Measurements from ENCODE around the gene MAP3K14. TPM values are rescaled to one million over a fixed set of nuclear protein-coding genes. Genes with fewer than 3 reads are reported as not detected.

Gene MAP3K14
- total RNA-seq, 1 experiment from 2014 or later, result 3.0 TPM

- Histone ChIP-seq H3K27me3 (replicated peaks; ENCODE audit: insufficient read depth, low read depth, low read length, poor library complexity) (no peaks in the 10 kb centered on the region), H3K4me1 (ENCODE audit: insufficient read depth, low read length, poor library complexity, severe bottlenecking) (peaks cover 11% of the 10 kb centered on the region), H3K27ac (ENCODE audit: low read depth, low read length, poor library complexity, severe bottlenecking) (no peak overlapping the region), H3K4me3 (ENCODE audit: low read depth, low read length, poor library complexity, severe bottlenecking) (no peak overlapping the region), H3K9me3 (ENCODE audit: low read depth, low read length, poor library complexity, severe bottlenecking) (no peaks in the 10 kb centered on the region), H3K36me3 (ENCODE audit: insufficient read depth, low read length, poor library complexity, severe bottlenecking) (no peaks in the 10 kb centered on the region)
- intact Hi-C loops (cut with micrococcal nuclease; ENCODE audit: unreplicated experiment), result no loop called here
- no TSS peak for BruUV-seq (replicated peaks)
- peak; percentile 78 for DNase-seq (ENCODE audit: low spot score)
- POLR2A ChIA-PET (ENCODE audit: low non-redundant PET), result no interaction called here
- TF ChIP-seq EZH2 (IDR thresholded peaks at IDR 0.05; ENCODE audit: borderline replicate concordance, low read depth, low read length, poor library complexity, severe bottlenecking) (no peak), CTCF (conservative IDR thresholded peaks at IDR 0.05; ENCODE audit: low read depth, low read length) (no peak)
- CTCF ChIA-PET, result interaction anchor here (0.6 kb wide), 1 partner anchor 173 kb away, joined by 7 read pairs; the partner anchor contains the start of gene HEXIM1
Measured at GRCh38 chr17:45320931-45321461, 4.2 kb upstream of the MAP3K14 start.

GRCh38 chr17:45320349-45320930 lies 3.6 kb upstream of the MAP3K14 start:
- ChIA-PET POLR2A (ENCODE audit: low non-redundant PET) (no interaction called here), CTCF (no interaction called here)
- Histone ChIP-seq H3K9me3 (ENCODE audit: low read depth, low read length, poor library complexity, severe bottlenecking) (no peaks in the 10 kb centered on the region), H3K4me1 (ENCODE audit: insufficient read depth, low read length, poor library complexity, severe bottlenecking) (peaks cover 11% of the 10 kb centered on the region), H3K27me3 (replicated peaks; ENCODE audit: insufficient read depth, low read depth, low read length, poor library complexity) (no peaks in the 10 kb centered on the region), H3K27ac (ENCODE audit: low read depth, low read length, poor library complexity, severe bottlenecking) (no peak overlapping the region), H3K4me3 (ENCODE audit: low read depth, low read length, poor library complexity, severe bottlenecking) (no peak overlapping the region), H3K36me3 (ENCODE audit: insufficient read depth, low read length, poor library complexity, severe bottlenecking) (no peaks in the 10 kb centered on the region)
- DNase-seq (ENCODE audit: low spot score), result no peak
- TF ChIP-seq CTCF (conservative IDR thresholded peaks at IDR 0.05; ENCODE audit: low read depth, low read length), result no peak
- no peak for TF ChIP-seq EZH2 (IDR thresholded peaks at IDR 0.05; ENCODE audit: borderline replicate concordance, low read depth, low read length, poor library complexity, severe bottlenecking)
- BruUV-seq (replicated peaks), result no TSS peak
- intact Hi-C loops (cut with micrococcal nuclease; ENCODE audit: unreplicated experiment), result no loop called here

- no peak for DNase-seq (ENCODE audit: low spot score)
- Histone ChIP-seq H3K4me1 (ENCODE audit: insufficient read depth, low read length, poor library complexity, severe bottlenecking) (peaks cover 16% of the 10 kb centered on the region), H3K36me3 (ENCODE audit: insufficient read depth, low read length, poor library complexity, severe bottlenecking) (no peaks in the 10 kb centered on the region), H3K4me3 (ENCODE audit: low read depth, low read length, poor library complexity, severe bottlenecking) (no peak overlapping the region), H3K9me3 (ENCODE audit: low read depth, low read length, poor library complexity, severe bottlenecking) (no peaks in the 10 kb centered on the region), H3K27ac (ENCODE audit: low read depth, low read length, poor library complexity, severe bottlenecking) (no peak overlapping the region), H3K27me3 (replicated peaks; ENCODE audit: insufficient read depth, low read depth, low read length, poor library complexity) (no peaks in the 10 kb centered on the region)
- no TSS peak for BruUV-seq (replicated peaks)
- POLR2A ChIA-PET (ENCODE audit: low non-redundant PET), result no interaction called here
- intact Hi-C loops (cut with micrococcal nuclease; ENCODE audit: unreplicated experiment), result loop anchor here (10.0 kb wide), 1 partner anchor 56 kb away; no protein-coding TSS in a partner anchor
- CTCF ChIA-PET, result interaction anchor here (0.5 kb wide), 1 partner anchor 10 kb away, joined by 4 read pairs; no protein-coding TSS in a partner anchor
- TF ChIP-seq EZH2 (IDR thresholded peaks at IDR 0.05; ENCODE audit: borderline replicate concordance, low read depth, low read length, poor library complexity, severe bottlenecking) (no peak), CTCF (conservative IDR thresholded peaks at IDR 0.05; ENCODE audit: low read depth, low read length) (no peak)
Measured at GRCh38 chr17:45319239-45319703, 2.5 kb upstream of the MAP3K14 start.

Data from A673 (cell line).